OCI-LY7 (cell line): ENCODE data around the gene PDE11A. TPM values are rescaled to one million over a fixed set of nuclear protein-coding genes. Genes with fewer than 3 reads are reported as not detected.

Source experiments
- BruUV-seq: library from RNA; stranded (reverse); fragments of 400-500 nt; replicated peaks from 2 replicates; lab custom pipeline; 2021; lab: Mats Ljungman, UMichigan
- CTCF ChIA-PET: fragments of 300-600 bp; sonication (Branson Sonifier 250); formaldehyde crosslinking; loops from one replicate; lab custom pipeline; 2022; ENCODE audit warnings: antibody characterized with exemption; ENCODE audit not compliant: unreplicated experiment; lab: Charles Lee
- POLR2A ChIA-PET: fragments of 300-600 bp; sonication (Branson Sonifier 250); formaldehyde crosslinking; loops from one replicate; lab custom pipeline; 2022; ENCODE audit warnings: antibody characterized with exemption; lab: Charles Lee
- DNase-seq: peaks from one replicate; pipeline ENCODE4 v3.0.0-alpha.2; 2015; ENCODE audit warnings: low spot score
- H2AFZ ChIP-seq: fragments of 200-600 bp; sonication (generic), shearing (Covaris generic); 2 replicates; pipeline ENCODE4 v1.6.1; 2014; ENCODE audit warnings: mild to moderate bottlenecking, antibody characterized with exemption, low read length, moderate library complexity
- H3K27ac ChIP-seq: fragments of 200-600 bp; sonication (generic); 2 replicates; pipeline ENCODE4 v1.5.1; 2014; ENCODE audit warnings: mixed run types, low read depth, mild to moderate bottlenecking, moderate library complexity, low read length, inconsistent platforms; ENCODE audit not compliant: poor library complexity, severe bottlenecking
- H3K36me3 ChIP-seq: fragments of 200-600 bp; sonication (generic); 2 replicates; pipeline ENCODE4 v1.6.1; 2014; ENCODE audit warnings: mild to moderate bottlenecking, antibody characterized with exemption, low read length, moderate library complexity, mixed read lengths; ENCODE audit not compliant: insufficient read depth
- H3K4me1 ChIP-seq: fragments of 200-600 bp; sonication (generic); 2 replicates; pipeline ENCODE4 v1.5.1; 2014; ENCODE audit warnings: mild to moderate bottlenecking, low read length; ENCODE audit not compliant: insufficient read depth, poor library complexity, severe bottlenecking
- H3K4me2 ChIP-seq: fragments of 200-600 bp; sonication (generic); 2 replicates; pipeline ENCODE4 v1.6.1; 2014; ENCODE audit warnings: mild to moderate bottlenecking, low read length
- H3K4me3 ChIP-seq: fragments of 200-600 bp; sonication (generic); 2 replicates; pipeline ENCODE4 v1.5.1; 2014; ENCODE audit warnings: mild to moderate bottlenecking, low read depth, low read length; ENCODE audit not compliant: poor library complexity, severe bottlenecking
- H3K79me2 ChIP-seq: fragments of 200-600 bp; sonication (generic); 2 replicates; pipeline ENCODE4 v1.6.1; 2016; ENCODE audit warnings: low read depth, mild to moderate bottlenecking, low read length, moderate library complexity, mixed read lengths; ENCODE audit not compliant: insufficient read depth
- H3K9me2 ChIP-seq: fragments of 200-600 bp; sonication (generic); 2 replicates; pipeline ENCODE4 v1.6.1; 2016; ENCODE audit warnings: mild to moderate bottlenecking, low read length, mixed read lengths; ENCODE audit not compliant: insufficient read depth
- H3K9me3 ChIP-seq: fragments of 200-600 bp; sonication (generic); 2 replicates; pipeline ENCODE4 v1.6.1; 2014; ENCODE audit warnings: mild to moderate bottlenecking, mixed run types, low read length, mixed read lengths
- H4K20me1 ChIP-seq: fragments of 200-600 bp; sonication (generic); 2 replicates; pipeline ENCODE4 v1.6.1; 2014; ENCODE audit warnings: mild to moderate bottlenecking, antibody characterized with exemption, low read length, moderate library complexity, mixed read lengths; ENCODE audit not compliant: insufficient read depth
- CTCF ChIP-seq: fragments of 200-600 bp; sonication (generic); conservative IDR thresholded peaks from 2 replicates; pipeline ENCODE4 v1.5.1; 2014; ENCODE audit warnings: mild to moderate bottlenecking, antibody characterized with exemption, low read length, moderate library complexity, mixed read lengths
- EZH2phosphoT487 ChIP-seq: fragments of 200-600 bp; sonication (generic); IDR thresholded peaks from 2 replicates; pipeline ENCODE4 v1.6.1; 2018; ENCODE audit warnings: low read depth, borderline replicate concordance, mild to moderate bottlenecking, mixed run types, antibody characterized with exemption, low read length, moderate library complexity, mixed read lengths
- intact Hi-C: fragments of 100-400 bp; cut with micrococcal nuclease; formaldehyde crosslinking; loops from one replicate; pipeline ENCODE4 v1.10.0; 2022; ENCODE audit not compliant: unreplicated experiment
- total RNA-seq, 2 experiments: library from RNA; depleted of rRNA in 1 of 2; stranded (reverse); fragments of >200 nt in 1 of 2; shearing (Covaris generic) in 1 of 2; gene quantifications; 2 replicates each; pipeline ENCODE4 v1.2.3, GENCODE V29; 2014 to 2022

PDE11A gene
- total RNA-seq, 2 experiments from 2014 or later: 0.03 TPM; not detected in 1

DNA sequence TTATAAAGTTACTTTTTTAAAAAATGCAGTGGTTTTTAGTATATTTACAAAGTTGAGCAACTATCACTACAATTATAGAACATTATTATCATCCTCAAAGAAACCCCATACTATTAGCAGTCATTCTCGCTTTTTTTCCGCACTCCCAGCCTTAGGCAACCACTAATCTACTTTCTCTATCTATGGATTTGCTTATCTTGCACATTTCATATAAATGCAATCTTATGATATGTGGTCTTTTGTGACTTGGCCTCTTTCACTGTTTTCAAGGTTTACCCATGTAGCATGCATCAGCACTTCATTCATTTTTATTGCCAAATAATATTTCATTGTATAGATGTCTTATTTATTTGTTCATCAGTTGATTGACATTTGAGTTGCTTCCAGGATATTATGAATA is 406.6 kb downstream of the PDE11A start:
- Histone ChIP-seq H3K4me3 (no peak overlapping the region), H3K27ac (no peak overlapping the region), H3K9me3 (no peaks in the 10 kb centered on the region), H3K79me2 (no peaks in the 10 kb centered on the region), H3K36me3 (no peaks in the 10 kb centered on the region), H3K4me2 (no peak overlapping the region), H3K4me1 (no peaks in the 10 kb centered on the region), H4K20me1 (no peaks in the 10 kb centered on the region), H3K9me2 (no peaks in the 10 kb centered on the region), H2AFZ (no peak overlapping the region)
- intact Hi-C loops: no loop called here
- CTCF ChIA-PET: no interaction called here
- no peak for DNase-seq
- no TSS peak for BruUV-seq
- no peak for TF ChIP-seq CTCF
- TF ChIP-seq EZH2phosphoT487: no peak
- POLR2A ChIA-PET: interaction anchor here (0.6 kb wide), 1 partner anchor 56 kb away, joined by 3 read pairs; no protein-coding TSS in a partner anchor

DNA sequence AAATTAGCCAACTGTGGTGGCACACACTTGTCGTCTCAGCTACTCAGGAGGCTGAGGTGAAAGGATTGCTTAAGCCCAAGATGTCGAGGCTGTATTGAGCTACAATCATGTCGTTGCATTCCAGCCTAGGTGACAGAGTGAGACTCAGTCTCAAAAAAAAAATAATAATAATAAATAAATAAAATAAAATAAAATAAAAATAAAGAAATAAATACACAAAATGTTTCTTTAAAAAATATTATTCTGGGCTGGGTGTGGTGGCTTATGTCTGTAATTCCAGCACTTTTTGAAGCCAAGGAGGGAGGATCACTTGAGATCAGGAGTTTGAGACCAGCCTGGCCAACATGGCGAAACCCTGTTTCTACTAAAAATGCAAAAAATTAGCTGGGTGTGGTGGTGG is 407.2 kb downstream of the PDE11A start:
- CTCF ChIA-PET: no interaction called here
- TF ChIP-seq CTCF: no peak
- no peak for TF ChIP-seq EZH2phosphoT487
- Histone ChIP-seq H3K4me3 (no peak overlapping the region), H3K27ac (no peak overlapping the region), H3K9me2 (no peaks in the 10 kb centered on the region), H3K4me1 (no peaks in the 10 kb centered on the region), H3K9me3 (no peaks in the 10 kb centered on the region), H4K20me1 (no peaks in the 10 kb centered on the region), H3K4me2 (no peak overlapping the region), H2AFZ (no peak overlapping the region), H3K36me3 (no peaks in the 10 kb centered on the region), H3K79me2 (no peaks in the 10 kb centered on the region)
- no TSS peak for BruUV-seq
- POLR2A ChIA-PET: interaction anchor here (0.6 to 2.1 kb wide), 3 partner anchors 14 to 57 kb away, joined by 3 to 4 read pairs (median 4); no protein-coding TSS in a partner anchor
- intact Hi-C loops: no loop called here
- no peak for DNase-seq

DNA sequence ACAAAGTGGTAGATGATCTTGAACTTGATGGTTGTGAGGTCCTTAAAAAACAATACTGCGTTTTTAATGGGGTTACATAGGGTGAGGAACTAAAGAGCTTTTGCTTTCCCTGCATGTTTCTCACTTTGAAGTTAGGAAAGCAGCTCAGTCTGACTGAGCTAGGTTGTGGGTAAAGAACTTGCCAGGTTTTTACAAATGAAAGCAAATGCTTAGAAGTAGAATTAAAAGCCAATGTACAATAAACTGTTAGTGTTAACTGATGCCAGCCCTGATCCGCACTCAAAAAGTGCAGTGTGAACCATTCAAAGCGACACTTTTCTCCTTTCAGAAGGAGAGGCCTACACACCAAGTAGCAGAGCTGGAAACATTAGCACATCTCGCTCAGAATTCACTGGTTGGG is 409.7 kb downstream of the PDE11A start:
- no peak overlapping the region for H3K4me3 ChIP-seq
- POLR2A ChIA-PET: interaction anchor here (0.8 kb wide), 1 partner anchor 8 kb away, joined by 3 read pairs; no protein-coding TSS in a partner anchor
- BruUV-seq: no TSS peak
- intact Hi-C loops: no loop called here
- H3K4me1 ChIP-seq: no peaks in the 10 kb centered on the region
- no peak overlapping the region for H2AFZ ChIP-seq
- no peaks in the 10 kb centered on the region for H3K9me3 ChIP-seq
- H4K20me1 ChIP-seq: no peaks in the 10 kb centered on the region
- TF ChIP-seq CTCF (no peak), EZH2phosphoT487 (no peak)
- no peaks in the 10 kb centered on the region for H3K36me3 ChIP-seq
- H3K27ac ChIP-seq: no peak overlapping the region
- no peak overlapping the region for H3K4me2 ChIP-seq
- H3K9me2 ChIP-seq: no peaks in the 10 kb centered on the region
- H3K79me2 ChIP-seq: no peaks in the 10 kb centered on the region
- DNase-seq: no peak
- CTCF ChIA-PET: no interaction called here
